ENCODE data around the gene NME3. TPM values are rescaled to one million over a fixed set of nuclear protein-coding genes. Genes with fewer than 3 reads are reported as not detected.

Gene NME3
- total RNA-seq, 1 experiment from 2014 or later, result 86.8 TPM

GRCh38 chr16:1765826-1766225 lies 5.5 kb downstream of the NME3 start (continued):
- TF ChIP-seq JAZF1 (CRISPR knock-in tag; IDR thresholded peaks at IDR 0.05) (no peak), ZBTB21 (CRISPR knock-in tag; IDR thresholded peaks at IDR 0.05; ENCODE audit: borderline replicate concordance) (no peak), GTF2I (CRISPR knock-in tag; conservative IDR thresholded peaks at IDR 0.05) (no peak), E2F1 (CRISPR knock-in tag; IDR thresholded peaks at IDR 0.05) (no peak), E2F4 (CRISPR knock-in tag; IDR thresholded peaks at IDR 0.05; ENCODE audit: borderline replicate concordance, low read depth) (no peak), ZNF396 (CRISPR knock-in tag; IDR thresholded peaks at IDR 0.05; ENCODE audit: borderline replicate concordance) (no peak)

- no peaks in the 10 kb centered on the region for H3K9me3 Mint-ChIP-seq
- H3K36me3 Mint-ChIP-seq, result no peaks in the 10 kb centered on the region; the same call in 1 of the 2 replicates
- no peaks in the 10 kb centered on the region for H3K27me3 Mint-ChIP-seq (ENCODE audit: low read depth)
- DNase-seq (ENCODE audit: low spot score) (no peak), ATAC-seq (no peak)
- POLR2A ChIA-PET, result interaction anchor here (1.0 to 1.9 kb wide), 3 partner anchors 8 to 344 kb away, joined by 3 to 7 read pairs (median 4); partner anchors contain the start of genes EME2, MRPS34, NUBP2 and SPSB3
- no peak overlapping the region for H3K4me3 Mint-ChIP-seq
- TF ChIP-seq ZNF416 (CRISPR knock-in tag; IDR thresholded peaks at IDR 0.05) (no peak), FOXP4 (CRISPR knock-in tag; IDR thresholded peaks at IDR 0.05) (no peak), ATF1 (CRISPR knock-in tag; IDR thresholded peaks at IDR 0.05) (no peak), ZNF281 (CRISPR knock-in tag; IDR thresholded peaks at IDR 0.05) (no peak), NR1H2 (CRISPR knock-in tag; IDR thresholded peaks at IDR 0.05) (no peak)
- no peak overlapping the region for H3K27ac Mint-ChIP-seq
- peaks cover under 1% of the 10 kb centered on the region; the same call in 1 of the 2 replicates for H3K4me1 Mint-ChIP-seq
- CTCF ChIA-PET, result interaction anchor here (0.8 to 2.5 kb wide), 7 partner anchors 17 to 271 kb away, joined by 3 to 17 read pairs (median 5); partner anchors contain the start of genes JPT2, MAPK8IP3, NUBP2 and SPSB3
These were observed 6.4 kb downstream of the NME3 start for GRCh38 chr16:1764971-1765370.

- ChIA-PET POLR2A (interaction anchor here (1.1 to 1.9 kb wide), 3 partner anchors 9 to 19 kb away, joined by 4 to 7 read pairs (median 4); partner anchors contain the start of genes EME2, MRPS34, NUBP2 and SPSB3), CTCF (interaction anchor here (0.6 to 2.5 kb wide), 16 partner anchors 9 to 270 kb away, joined by 3 to 17 read pairs (median 3); partner anchors contain the start of genes EME2, JPT2, MAPK8IP3 and MRPS34)
- Mint-ChIP-seq H3K36me3 (no peaks in the 10 kb centered on the region; the same call in 1 of the 2 replicates), H3K4me1 (no peaks in the 10 kb centered on the region), H3K4me3 (peak overlapping the region; percentile 45), H3K27ac (no peak overlapping the region), H3K27me3 (ENCODE audit: low read depth) (no peaks in the 10 kb centered on the region), H3K9me3 (no peaks in the 10 kb centered on the region)
- peak; percentile 91 for DNase-seq (ENCODE audit: low spot score)
- ATAC-seq, result peak; percentile 82
- no peak for TF ChIP-seq NFATC4 (CRISPR knock-in tag; IDR thresholded peaks at IDR 0.05)
- peak; percentile 82; the same call in 1 of the 2 replicates for TF ChIP-seq IRF1 (CRISPR knock-in tag; IDR thresholded peaks at IDR 0.05)
- TF ChIP-seq MLX (CRISPR knock-in tag; IDR thresholded peaks at IDR 0.05), result no peak
- 0 out of 2 replicates have a peak, but pooled peaks have one; percentile 16 for TF ChIP-seq SMAD4 (CRISPR knock-in tag; IDR thresholded peaks at IDR 0.05)
- TF ChIP-seq RELA (CRISPR knock-in tag; IDR thresholded peaks at IDR 0.05; ENCODE audit: borderline replicate concordance), result peak; percentile 91; the same call in 1 of the 2 replicates
- peak; percentile 85; the same call in 1 of the 2 replicates for TF ChIP-seq TCF7 (CRISPR knock-in tag; IDR thresholded peaks at IDR 0.05; ENCODE audit: low read depth)
- TF ChIP-seq HMGA2 (CRISPR knock-in tag; IDR thresholded peaks at IDR 0.05), result no peak
- no peak for TF ChIP-seq GTF2I (CRISPR knock-in tag; conservative IDR thresholded peaks at IDR 0.05)
- peak; percentile 68; the same call in 1 of the 2 replicates for TF ChIP-seq E2F4 (CRISPR knock-in tag; IDR thresholded peaks at IDR 0.05; ENCODE audit: borderline replicate concordance, low read depth)
- TF ChIP-seq ZNF416 (CRISPR knock-in tag; IDR thresholded peaks at IDR 0.05), result 0 out of 2 replicates have a peak, but pooled peaks have one; percentile 4
- no peak for TF ChIP-seq ZNF423 (CRISPR knock-in tag; IDR thresholded peaks at IDR 0.05)
- TF ChIP-seq SOX15 (CRISPR knock-in tag; IDR thresholded peaks at IDR 0.05), result no peak
These were observed 7.5 kb downstream of the NME3 start for GRCh38 chr16:1763521-1764511.
